Stimulated activated CD8-positive, alpha-beta memory T cell treated with anti-CD3 and anti-CD28 coated beads, Interleukin-4, amount 100 ng/mL, for 48 hours (primary cell): ENCODE measurements around the gene CCDC40.
A peak's percentile ranks its signal among the peaks of the same experiment; 100 is the strongest.
"Not testable (repeated sequence)": the region's sequence is repeated elsewhere in the genome, so short reads cannot be mapped to it uniquely, and the experiment has no call there.

ENCODE experiments used
- DNase-seq: peaks from one replicate; pipeline ENCODE4 v3.0.0-alpha.2; 2020

The CCDC40 gene

GRCh38 chr17:80023481-80024205 lies 12.8 kb upstream of the CCDC40 start:
- no peak for DNase-seq

DNA sequence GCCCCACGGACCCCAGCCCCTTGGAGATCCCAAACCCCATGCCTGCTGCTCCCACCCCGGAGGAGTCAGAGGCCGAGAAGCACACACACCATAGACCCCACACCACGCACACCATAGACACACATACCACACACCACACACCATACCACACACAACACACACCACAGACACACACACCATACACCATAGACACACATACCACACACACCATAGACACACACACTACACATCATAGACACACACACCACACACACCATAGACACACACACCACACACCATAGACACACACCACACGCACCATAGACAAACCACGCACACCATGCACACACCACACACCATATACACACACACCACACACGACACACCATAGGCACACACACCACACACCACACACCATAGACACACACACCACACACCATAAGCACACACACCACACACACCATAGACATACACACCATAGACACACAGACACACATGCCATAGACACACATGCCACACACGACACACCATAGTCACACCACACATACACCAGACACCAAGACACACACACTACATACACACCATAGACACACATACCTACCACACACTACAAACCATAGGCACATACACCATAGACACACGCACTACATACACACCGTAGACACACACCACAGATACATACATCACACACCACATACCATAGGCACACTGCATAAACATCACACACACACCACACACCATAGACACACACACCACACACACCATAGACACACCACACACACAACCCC lies 12.1 kb upstream of the CCDC40 start:
- no peak for DNase-seq

DNA sequence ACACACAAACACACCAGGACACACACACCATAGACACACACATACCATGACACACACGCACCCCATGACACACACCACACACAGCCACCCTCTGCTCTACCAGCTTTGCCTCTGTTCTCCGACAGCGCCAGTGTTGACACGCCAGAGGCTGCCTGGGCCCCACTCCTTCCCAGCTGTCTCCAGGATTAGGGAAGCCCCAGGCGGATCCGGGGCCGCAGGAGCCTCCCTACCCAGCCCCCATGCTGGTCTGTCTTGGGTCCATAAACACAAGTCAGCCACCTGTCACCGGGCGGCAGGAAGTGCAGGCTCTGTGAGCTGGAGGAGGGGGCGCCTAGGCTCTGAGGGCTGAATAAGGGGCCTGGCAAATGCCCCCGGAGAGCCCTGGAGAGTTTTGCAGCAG lies 11.3 kb upstream of the CCDC40 start:
- DNase-seq = no peak

- DNase-seq = no peak
Measured at GRCh38 chr17:80025796-80026195, 10.6 kb upstream of the CCDC40 start.

DNA sequence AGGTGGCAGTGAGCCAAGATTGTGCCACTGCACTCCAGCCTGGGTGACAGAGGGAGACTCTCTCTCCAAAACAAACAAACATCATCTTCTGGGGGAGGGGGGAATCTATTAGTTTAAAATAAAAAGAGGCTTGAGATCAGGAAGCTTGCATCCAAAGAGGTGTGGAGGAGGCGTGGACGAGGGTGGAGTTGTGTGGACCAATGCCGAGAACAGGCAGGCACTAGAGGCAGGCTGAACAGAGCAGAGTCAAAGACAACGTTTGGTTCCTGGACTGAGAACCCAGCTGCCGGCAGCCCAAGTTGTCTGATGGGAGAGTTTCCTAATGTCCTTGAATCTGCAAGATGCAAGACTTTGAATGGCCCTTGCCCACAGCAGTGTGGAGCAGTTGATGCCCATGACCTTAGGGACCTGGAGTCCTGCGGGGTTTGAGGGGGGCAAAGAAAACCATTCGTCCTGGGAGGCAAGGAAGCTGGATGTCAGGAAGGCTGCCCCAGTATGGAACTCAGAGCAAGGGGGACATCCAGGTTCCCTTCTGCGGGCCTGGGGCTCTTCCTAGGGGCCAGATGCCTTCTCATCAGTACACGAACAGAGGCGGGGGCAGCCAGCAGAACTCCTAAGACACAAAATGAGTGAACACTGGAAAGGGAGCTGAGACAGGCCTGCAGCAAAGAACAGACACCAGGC lies 9.9 kb upstream of the CCDC40 start:
- no peak for DNase-seq

GRCh38 chr17:80027043-80027435 lies 9.4 kb upstream of the CCDC40 start:
- DNase-seq = no peak

GRCh38 chr17:80028030-80028429 lies 8.4 kb upstream of the CCDC40 start:
- no peak for DNase-seq

DNA sequence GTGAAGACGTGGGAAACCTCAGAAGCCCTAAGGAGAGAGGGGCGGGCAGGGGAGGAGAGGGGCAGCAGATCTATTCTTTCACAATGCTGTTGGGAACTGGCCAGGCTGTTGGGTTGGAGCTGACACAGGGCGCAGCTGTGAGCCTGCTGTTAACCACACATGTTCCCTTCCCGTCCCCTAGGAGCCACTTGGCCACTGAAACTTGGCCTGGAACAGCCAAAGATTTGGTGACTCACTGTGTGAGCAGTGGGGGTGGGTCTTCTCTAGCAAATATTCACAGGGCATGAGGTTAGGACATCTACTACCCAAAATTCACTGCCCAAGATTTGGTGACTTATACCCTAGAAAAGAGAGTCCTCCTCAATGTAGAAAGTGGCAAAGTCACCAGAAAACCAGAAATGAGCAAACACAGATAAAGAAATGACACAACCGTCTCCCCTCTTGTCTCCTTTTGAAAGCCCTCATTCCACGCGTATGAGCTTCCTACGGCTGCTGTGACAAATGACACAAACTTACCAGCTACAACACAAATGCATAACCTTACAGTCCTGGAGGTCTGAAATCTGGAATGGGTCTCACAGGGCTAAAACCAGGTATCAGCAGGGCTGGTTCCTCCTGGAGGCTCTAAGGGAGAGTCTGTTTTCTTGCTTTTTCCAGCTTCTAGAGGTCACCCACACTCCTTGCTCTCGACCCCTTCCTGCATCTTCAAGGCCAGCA lies 7.0 kb upstream of the CCDC40 start:
- no peak for DNase-seq

GRCh38 chr17:80030730-80031410 lies 5.6 kb upstream of the CCDC40 start:
- DNase-seq = no peak

- no peak for DNase-seq
Measured at GRCh38 chr17:80031691-80032430, 4.6 kb upstream of the CCDC40 start.

- no peak for DNase-seq
Measured at GRCh38 chr17:80032614-80033171, 3.7 kb upstream of the CCDC40 start.

DNA sequence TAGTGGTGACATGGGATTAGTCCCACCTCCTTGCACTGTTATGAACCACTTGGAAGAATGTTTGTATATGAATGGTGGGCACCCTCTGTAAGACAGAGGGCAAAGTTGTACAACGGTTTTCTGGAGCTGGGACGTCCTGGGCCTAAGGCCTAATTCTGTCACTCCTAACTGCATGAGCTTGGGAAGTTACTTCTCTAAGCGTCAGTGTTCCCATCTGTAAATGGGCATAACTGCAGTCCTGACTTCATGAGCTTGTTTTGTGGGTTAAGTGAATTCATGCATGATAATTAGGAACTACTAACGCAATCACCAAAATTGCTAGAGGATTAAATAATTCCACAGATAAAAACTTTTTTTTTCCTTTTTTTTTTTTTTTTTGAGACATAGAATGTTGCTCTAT lies 2.6 kb upstream of the CCDC40 start:
- DNase-seq = no peak

DNA sequence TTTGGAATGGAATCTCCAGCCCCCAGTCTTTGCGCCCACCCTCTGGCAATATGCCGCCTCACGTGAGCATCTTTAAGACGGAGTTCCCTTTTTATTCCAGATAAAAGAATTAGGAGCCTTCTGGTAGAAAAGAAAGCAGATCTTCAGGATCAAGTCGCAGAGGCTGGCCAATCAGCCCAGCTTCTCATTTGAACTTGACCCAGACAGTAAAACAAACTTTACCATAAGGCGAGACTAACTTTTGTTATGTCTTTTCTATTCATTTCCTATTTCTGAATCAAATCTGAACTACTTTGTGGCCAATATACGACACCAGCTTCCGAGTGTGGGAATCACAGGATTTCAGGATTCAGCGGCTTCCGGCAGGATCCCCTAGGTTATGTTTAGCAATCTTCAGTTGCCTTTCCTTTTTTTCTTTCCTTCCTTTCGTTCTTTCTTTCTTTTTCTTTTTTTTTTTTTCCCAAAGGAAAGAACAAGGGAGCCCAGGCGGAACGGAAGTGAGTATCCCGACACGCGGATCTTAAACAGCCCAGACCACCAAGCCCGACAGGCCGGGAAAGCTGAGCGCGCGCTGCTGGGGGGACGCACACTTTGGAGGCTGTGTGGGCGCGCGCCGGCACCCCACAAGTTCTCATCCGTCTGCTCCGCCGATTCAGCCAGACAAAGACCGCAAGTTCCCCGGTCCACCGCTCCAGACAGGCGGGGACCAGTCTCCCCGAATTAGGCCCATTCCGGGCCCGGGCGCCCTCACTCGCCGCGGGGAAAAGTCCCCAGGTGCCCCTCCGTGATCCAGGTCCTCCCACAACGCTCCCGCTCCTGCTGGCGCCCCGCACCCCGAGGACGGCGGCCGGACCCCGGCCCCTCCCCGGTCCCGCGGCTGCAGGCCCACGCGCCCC lies 1.4 kb upstream of the CCDC40 start:
- peak; percentile 54 for DNase-seq

DNA sequence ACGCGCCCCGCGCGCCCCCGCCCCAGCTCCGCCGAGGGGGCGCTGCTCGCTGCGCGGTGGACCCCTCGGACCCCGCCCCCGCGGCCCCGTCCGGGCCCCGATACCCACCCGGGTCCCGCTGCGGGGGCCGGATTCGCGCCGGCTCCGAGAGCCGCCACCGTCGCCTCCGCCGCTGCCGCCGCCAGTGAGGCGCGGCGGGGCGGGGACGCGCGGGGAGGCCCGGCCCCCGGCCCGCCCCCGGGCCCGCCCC lies 830 bp upstream of the CCDC40 start, which contains the start of gene TBC1D16:
Gene TBC1D16 (minus strand): TSS at position 186 of the 250 bp plus-strand sequence. CDS start 22,325 bp downstream, outside the sequence.
- DNase-seq = no peak

DNA sequence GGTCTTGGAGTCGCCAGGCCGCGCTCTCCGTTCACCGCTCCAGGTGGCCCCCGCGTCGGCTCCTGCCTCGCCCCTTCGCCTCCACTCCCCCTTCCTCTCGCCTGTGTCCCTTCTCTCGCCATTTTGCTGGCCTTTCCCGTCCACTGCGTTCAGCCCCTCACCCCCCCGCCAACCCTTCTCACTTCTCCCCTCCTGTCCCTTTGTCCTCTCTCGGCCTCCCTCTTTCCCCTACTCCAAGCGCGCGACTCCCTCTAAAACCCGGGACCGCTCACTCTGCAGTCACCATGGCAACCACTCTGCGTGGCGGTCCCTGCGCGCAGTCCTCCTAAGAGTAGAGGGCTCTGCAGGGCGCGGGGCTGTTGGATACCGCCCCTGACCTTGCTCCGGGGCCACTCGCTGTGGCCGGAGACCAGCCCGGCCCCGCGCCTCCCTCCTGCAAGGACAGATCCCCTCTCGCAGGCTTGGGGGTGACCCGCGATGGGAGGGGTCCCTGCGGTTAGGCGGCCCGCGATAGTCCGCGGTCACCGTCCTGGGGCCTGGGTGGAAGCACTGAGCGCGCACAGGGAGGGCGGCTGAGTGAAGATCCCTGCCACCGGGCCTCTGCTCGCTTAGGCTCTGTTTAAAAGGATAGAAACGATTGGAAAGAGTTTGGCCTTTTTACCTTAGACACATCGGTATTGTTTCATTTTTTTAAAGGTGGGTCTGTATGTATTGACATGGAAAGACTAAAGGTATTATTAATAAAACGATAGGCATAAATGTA lies 454 bp downstream of the CCDC40 start:
- DNase-seq = peak; percentile 51

- DNase-seq = no peak
Measured at GRCh38 chr17:80043963-80044362, 7.5 kb downstream of the CCDC40 start.

GRCh38 chr17:80045703-80046102 lies 9.3 kb downstream of the CCDC40 start:
- DNase-seq = no peak

- DNase-seq = not testable (repeated sequence)
Measured at GRCh38 chr17:80046709-80047108, 10.3 kb downstream of the CCDC40 start.

DNA sequence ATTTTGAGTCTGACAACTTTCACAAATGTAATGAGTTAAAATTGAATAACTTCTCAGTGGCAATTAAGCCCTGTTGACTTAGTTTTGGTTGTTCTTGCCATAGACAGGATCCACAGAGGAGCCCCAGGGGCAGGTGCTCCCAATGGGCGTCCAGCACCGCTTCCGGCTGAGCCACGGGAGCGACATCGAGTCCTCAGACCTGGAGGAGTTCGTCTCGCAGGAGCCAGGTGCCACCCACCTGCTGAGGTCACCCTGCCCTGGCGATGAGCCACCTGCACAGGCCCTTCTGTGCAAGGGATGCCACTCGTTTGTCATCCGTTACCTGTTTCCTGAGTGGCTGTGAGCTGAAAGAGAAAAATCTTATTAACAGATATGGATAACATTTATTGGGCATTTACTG lies 10.7 kb downstream of the CCDC40 start:
- no peak for DNase-seq

DNA sequence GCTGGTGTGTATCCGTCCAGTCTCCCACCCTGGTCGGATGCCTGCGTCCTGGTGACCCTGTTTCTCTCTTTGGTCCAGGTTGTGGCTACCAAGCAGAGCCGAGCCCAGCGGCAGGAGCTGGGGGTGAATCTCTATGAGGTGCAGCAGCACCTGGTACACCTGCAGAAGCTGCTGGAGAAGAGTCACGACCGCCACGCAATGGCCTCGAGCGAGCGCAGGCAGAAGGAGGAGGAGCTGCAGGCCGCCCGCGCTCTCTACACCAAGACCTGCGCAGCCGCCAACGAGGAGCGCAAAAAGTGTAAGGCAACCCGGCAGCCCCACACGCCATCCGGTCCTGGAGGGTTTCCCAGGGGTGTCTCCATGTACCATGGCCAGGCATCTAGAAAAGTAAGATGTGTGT lies 13.5 kb downstream of the CCDC40 start:
- no peak for DNase-seq
